MM.1S (cell line): ENCODE data around the gene PEX26.

Experiments used
- DNase-seq: peaks from one replicate; pipeline ENCODE4 v3.0.0-alpha.2; 2015
- H2AFZ ChIP-seq: fragments of 300-600 bp; sonication (generic); 2 replicates; pipeline ENCODE4 v1.6.0; 2016; ENCODE audit warnings: antibody characterized with exemption, low read length
- H3F3A ChIP-seq: fragments of 300-600 bp; sonication (generic); 2 replicates; pipeline ENCODE4 v1.6.1; 2016; ENCODE audit warnings: mild to moderate bottlenecking, antibody characterized with exemption, low read length, moderate library complexity, mixed read lengths; ENCODE audit not compliant: insufficient read depth
- H3K27ac ChIP-seq: fragments of 300-600 bp; sonication (generic); 2 replicates; pipeline ENCODE4 v1.5.1; 2016; ENCODE audit warnings: mild to moderate bottlenecking, low read length
- H3K27me3 ChIP-seq: fragments of 300-600 bp; sonication (generic); replicated peaks from 2 replicates; pipeline ENCODE4 v1.6.0; 2016; ENCODE audit warnings: low read length; ENCODE audit not compliant: insufficient read depth
- H3K36me3 ChIP-seq: fragments of 300-600 bp; sonication (generic); replicated peaks from 2 replicates; pipeline ENCODE4 v1.6.1; 2016; ENCODE audit warnings: mild to moderate bottlenecking, low read length, mixed read lengths; ENCODE audit not compliant: insufficient read depth
- H3K4me1 ChIP-seq: fragments of 300-600 bp; sonication (generic); 2 replicates; pipeline ENCODE4 v1.6.1; 2016; ENCODE audit warnings: low read length, mixed read lengths
- H3K4me2 ChIP-seq: fragments of 300-600 bp; sonication (generic); 2 replicates; pipeline ENCODE4 v1.6.0; 2016; ENCODE audit warnings: low read depth, low read length
- H3K4me3 ChIP-seq: fragments of 300-600 bp; sonication (generic); 2 replicates; pipeline ENCODE4 v1.5.1; 2016; ENCODE audit warnings: low read length, mixed read lengths
- H3K79me2 ChIP-seq: fragments of 300-600 bp; sonication (generic); 2 replicates; pipeline ENCODE4 v1.6.1; 2016; ENCODE audit warnings: mixed run types, low read length, mixed read lengths
- H3K9ac ChIP-seq: fragments of 300-600 bp; sonication (generic); 2 replicates; pipeline ENCODE4 v1.6.1; 2016; ENCODE audit warnings: low read length, mixed read lengths
- H3K9me2 ChIP-seq: fragments of 300-600 bp; sonication (generic); replicated peaks from 2 replicates; pipeline ENCODE4 v1.6.1; 2016; ENCODE audit warnings: mild to moderate bottlenecking, low read length, mixed read lengths; ENCODE audit not compliant: insufficient read depth
- H3K9me3 ChIP-seq: fragments of 300-600 bp; sonication (generic); replicated peaks from 2 replicates; pipeline ENCODE4 v1.6.1; 2016; ENCODE audit warnings: mild to moderate bottlenecking, low read length, mixed read lengths; ENCODE audit not compliant: insufficient read depth
- H4K20me1 ChIP-seq: fragments of 300-600 bp; sonication (generic); 2 replicates; pipeline ENCODE4 v1.6.1; 2016; ENCODE audit warnings: mild to moderate bottlenecking, low read length, moderate library complexity, mixed read lengths; ENCODE audit not compliant: insufficient read depth
- EZH2 ChIP-seq: fragments of 300-600 bp; sonication (generic); optimal IDR thresholded peaks from 2 replicates; pipeline ENCODE3; 2017; ENCODE audit warnings: low read depth, mild to moderate bottlenecking, antibody characterized with exemption, low read length, mixed read lengths
- EZH2phosphoT487 ChIP-seq: fragments of 300-600 bp; sonication (generic); IDR thresholded peaks from 2 replicates; pipeline ENCODE4 v1.6.1; 2018; ENCODE audit warnings: antibody characterized with exemption, low read length
- TF ChIP-seq, protein P1 (sequence below): fragments of 300-600 bp; sonication (generic); IDR thresholded peaks from 2 replicates; pipeline ENCODE4 v1.5.1; 2016; ENCODE audit warnings: antibody characterized with exemption, low read length, mixed read lengths

The PEX26 gene

DNA sequence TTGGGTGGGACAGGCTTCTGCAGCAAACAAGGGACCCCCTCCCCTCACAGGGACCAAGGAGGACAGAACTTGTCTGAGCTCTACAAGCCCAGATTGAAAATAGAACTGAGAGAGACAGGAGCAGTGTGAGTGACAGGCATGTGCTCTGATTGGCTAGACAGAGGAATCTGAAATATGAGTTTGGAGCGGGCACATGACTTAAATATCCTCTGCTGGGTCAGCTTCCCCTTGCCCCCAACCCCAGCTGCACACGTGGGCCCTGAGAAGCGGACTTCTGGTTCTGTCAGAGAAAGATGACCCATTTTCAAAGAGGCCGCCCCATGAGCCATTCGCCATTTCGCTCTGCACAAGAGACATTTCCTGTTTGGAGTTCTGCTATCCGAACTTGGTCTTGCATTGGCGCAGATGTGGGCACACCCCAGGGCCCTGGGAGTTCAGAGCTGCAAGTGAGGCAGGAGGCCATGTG, 38.1 kb downstream of the PEX26 start:
- H3K27me3 ChIP-seq: no peaks in the 10 kb centered on the region
- no peak for DNase-seq
- H3K9ac ChIP-seq: no peak overlapping the region
- no peaks in the 10 kb centered on the region for H4K20me1 ChIP-seq
- H3F3A ChIP-seq: no peaks in the 10 kb centered on the region
- no peak overlapping the region for H3K4me2 ChIP-seq
- no peaks in the 10 kb centered on the region for H3K36me3 ChIP-seq
- H3K79me2 ChIP-seq: no peaks in the 10 kb centered on the region
- H3K4me1 ChIP-seq: 0 out of 2 replicates have a peak, but pooled peaks cover 5% of the 10 kb centered on the region
- H3K9me3 ChIP-seq: no peaks in the 10 kb centered on the region
- no peak overlapping the region for H3K27ac ChIP-seq
- H3K4me3 ChIP-seq: no peak overlapping the region
- H2AFZ ChIP-seq: no peak overlapping the region
- no peaks in the 10 kb centered on the region for H3K9me2 ChIP-seq
- no peak for TF ChIP-seq EZH2phosphoT487
- no peak for TF ChIP-seq EZH2
- TF ChIP-seq, protein P1, sequence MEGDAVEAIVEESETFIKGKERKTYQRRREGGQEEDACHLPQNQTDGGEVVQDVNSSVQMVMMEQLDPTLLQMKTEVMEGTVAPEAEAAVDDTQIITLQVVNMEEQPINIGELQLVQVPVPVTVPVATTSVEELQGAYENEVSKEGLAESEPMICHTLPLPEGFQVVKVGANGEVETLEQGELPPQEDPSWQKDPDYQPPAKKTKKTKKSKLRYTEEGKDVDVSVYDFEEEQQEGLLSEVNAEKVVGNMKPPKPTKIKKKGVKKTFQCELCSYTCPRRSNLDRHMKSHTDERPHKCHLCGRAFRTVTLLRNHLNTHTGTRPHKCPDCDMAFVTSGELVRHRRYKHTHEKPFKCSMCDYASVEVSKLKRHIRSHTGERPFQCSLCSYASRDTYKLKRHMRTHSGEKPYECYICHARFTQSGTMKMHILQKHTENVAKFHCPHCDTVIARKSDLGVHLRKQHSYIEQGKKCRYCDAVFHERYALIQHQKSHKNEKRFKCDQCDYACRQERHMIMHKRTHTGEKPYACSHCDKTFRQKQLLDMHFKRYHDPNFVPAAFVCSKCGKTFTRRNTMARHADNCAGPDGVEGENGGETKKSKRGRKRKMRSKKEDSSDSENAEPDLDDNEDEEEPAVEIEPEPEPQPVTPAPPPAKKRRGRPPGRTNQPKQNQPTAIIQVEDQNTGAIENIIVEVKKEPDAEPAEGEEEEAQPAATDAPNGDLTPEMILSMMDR: no peak

DNA sequence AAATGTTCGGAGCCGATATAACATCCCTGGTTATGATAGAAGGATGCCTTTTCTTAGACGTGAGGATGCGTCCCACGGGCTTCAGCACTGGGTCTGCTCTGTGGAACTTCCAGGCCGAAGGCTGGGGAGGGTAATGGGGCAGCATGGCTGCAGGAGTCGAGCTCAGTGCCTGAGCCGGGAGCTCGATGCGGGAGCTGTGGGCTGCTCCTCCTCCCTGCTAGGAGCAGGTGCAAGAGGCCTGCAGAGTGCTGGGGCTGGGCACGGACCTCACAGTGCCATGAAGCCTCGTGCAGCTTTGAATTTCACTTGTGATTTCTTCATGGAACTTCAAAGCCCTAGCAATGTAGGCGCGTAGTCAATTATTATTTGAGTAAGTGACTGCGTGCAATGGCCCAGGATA, 38.8 kb downstream of the PEX26 start:
- no peaks in the 10 kb centered on the region for H3K9me3 ChIP-seq
- no peak overlapping the region for H3K4me3 ChIP-seq
- no peaks in the 10 kb centered on the region for H3K27me3 ChIP-seq
- H3K9ac ChIP-seq: no peak overlapping the region
- no peaks in the 10 kb centered on the region for H3K9me2 ChIP-seq
- no peaks in the 10 kb centered on the region for H3K79me2 ChIP-seq
- DNase-seq: no peak
- no peak overlapping the region for H2AFZ ChIP-seq
- no peaks in the 10 kb centered on the region for H3K36me3 ChIP-seq
- H3K4me2 ChIP-seq: no peak overlapping the region
- no peak overlapping the region for H3K27ac ChIP-seq
- H4K20me1 ChIP-seq: no peaks in the 10 kb centered on the region
- 0 out of 2 replicates have a peak, but pooled peaks cover 5% of the 10 kb centered on the region for H3K4me1 ChIP-seq
- TF ChIP-seq EZH2 (no peak), EZH2phosphoT487 (no peak)
- TF ChIP-seq, protein P1: no peak
- no peaks in the 10 kb centered on the region for H3F3A ChIP-seq

DNA sequence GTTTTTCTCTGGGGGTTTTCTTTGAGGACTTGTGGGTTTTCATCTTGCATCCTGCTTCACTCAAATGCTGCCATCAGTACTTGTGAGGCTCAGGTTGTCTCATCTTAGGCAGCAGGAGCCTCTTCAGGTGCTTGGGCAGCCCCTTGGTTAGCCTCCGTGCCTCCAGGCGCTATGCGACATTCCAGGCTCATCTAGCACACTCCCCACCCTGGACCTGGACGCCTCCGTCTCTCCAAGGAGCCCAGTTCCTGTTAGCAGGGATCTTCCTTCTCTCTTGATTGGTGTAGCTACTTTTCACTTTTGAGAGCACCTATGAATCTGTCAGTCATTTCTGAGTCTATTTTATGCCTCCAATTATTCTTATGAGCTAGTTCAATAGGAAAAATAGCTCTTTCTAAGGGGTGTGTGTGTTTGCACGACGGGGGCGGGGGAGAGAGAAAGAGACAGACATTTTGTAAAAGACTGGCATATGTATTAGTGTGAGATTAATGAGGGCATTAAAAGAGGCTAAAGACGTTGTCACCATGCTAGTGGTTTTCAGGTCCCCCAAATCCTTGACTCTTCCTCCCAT, 40.6 kb downstream of the PEX26 start:
- H3K4me1 ChIP-seq: 0 out of 2 replicates have a peak, but pooled peaks cover 5% of the 10 kb centered on the region
- TF ChIP-seq EZH2phosphoT487 (no peak), EZH2 (no peak)
- TF ChIP-seq, protein P1: no peak
- DNase-seq: no peak

More for the DNA sequence above, 40.6 kb downstream of the PEX26 start:
- no peaks in the 10 kb centered on the region for H3K9me2 ChIP-seq
- no peaks in the 10 kb centered on the region for H3F3A ChIP-seq
- H3K4me3 ChIP-seq: no peak overlapping the region
- H3K9ac ChIP-seq: no peak overlapping the region
- H3K36me3 ChIP-seq: no peaks in the 10 kb centered on the region
- H3K9me3 ChIP-seq: no peaks in the 10 kb centered on the region
- H3K27ac ChIP-seq: no peak overlapping the region
- H2AFZ ChIP-seq: no peak overlapping the region
- H3K79me2 ChIP-seq: no peaks in the 10 kb centered on the region
- no peaks in the 10 kb centered on the region for H4K20me1 ChIP-seq
- H3K27me3 ChIP-seq: no peaks in the 10 kb centered on the region
- H3K4me2 ChIP-seq: no peak overlapping the region
